Right forelimb (tissue), 1 donor: ENCODE measurements around the gene KCNQ1.

Experiments used
- DNase-seq: peaks from one replicate; pipeline ENCODE4 v3.0.0-alpha.2; 2018

Gene KCNQ1

DNA sequence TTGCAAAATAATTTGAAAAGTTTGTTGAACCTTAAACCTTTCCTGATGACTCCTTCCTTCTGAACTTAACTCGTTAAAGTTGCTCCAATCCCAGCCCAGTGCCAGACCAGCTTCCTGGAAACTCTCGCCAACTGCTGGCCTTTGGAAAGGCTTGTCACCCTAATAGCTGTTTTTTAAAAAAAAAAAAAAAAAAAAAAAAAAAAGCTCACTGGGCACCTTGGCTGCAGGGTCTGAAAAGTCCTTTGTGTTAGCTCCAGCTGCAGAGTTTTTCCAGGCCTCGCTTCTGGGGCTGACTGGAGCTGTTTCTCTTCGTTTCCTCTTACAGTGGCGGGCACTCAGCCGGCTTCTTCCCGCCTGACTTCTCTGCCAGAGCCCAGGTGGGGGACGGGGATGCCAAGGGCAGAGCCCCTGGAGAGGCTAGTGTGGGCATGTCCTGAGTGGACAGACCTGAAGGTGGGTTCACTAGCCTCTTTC, 229.9 kb downstream of the KCNQ1 start:
- peak; percentile 75 for DNase-seq

DNA sequence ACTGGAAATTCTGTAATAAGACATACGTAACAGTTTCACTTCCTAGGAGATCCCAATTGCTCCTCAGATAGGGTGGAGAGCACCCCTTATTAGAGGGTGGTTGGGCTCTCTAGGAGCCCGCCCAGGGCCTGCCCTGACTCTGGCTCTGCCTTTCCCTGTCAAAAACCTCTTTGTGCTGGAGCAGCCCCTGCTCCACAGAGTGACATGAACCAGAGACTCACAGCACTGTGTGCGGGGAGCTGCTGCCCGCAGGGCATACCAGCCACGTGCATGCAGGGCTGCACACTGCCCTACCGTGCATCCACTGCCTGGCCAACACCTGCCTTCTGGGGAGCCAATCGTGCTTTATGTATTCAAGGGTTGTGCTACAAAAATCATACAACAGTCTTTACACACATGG, 230.7 kb downstream of the KCNQ1 start:
- DNase-seq: peak; percentile 42

DNA sequence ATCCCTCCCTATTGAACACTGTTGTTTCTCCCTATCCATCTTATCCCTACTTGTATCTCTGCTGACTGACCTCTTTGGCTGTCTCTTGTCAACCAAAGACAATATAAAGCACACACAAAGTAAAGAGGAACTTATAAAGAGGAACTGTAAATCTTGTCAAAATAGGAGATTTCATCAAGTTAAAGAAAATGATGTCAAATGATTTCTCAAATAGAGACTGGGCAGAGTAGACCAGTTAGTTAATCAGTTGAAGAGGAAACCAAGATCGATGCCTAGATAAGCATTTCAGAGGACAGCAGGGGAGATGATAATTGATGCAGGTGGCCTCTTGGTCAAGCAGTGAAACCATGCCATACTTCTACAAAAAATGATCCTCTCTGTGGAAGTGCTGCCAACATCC, 232.3 kb downstream of the KCNQ1 start:
- DNase-seq: no peak

DNA sequence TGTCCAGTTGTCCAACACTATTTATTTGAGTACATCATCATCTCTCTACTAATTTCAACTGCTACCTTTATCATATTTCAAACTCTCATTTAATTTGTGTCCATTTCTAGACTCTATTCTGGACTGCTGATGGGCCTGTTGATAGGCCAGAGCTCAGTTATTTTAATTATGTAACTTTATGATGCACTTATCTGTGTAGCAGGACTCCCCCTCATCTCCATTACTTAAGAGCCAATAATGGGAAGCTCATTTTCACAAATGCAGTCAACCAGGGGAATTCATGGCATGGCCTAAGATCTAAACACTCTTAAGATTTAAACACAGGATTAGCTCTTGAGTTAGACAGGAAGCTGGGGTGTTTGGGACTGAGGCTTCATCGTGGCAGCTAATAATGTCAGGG, 233.6 kb downstream of the KCNQ1 start:
- DNase-seq: no peak

DNA sequence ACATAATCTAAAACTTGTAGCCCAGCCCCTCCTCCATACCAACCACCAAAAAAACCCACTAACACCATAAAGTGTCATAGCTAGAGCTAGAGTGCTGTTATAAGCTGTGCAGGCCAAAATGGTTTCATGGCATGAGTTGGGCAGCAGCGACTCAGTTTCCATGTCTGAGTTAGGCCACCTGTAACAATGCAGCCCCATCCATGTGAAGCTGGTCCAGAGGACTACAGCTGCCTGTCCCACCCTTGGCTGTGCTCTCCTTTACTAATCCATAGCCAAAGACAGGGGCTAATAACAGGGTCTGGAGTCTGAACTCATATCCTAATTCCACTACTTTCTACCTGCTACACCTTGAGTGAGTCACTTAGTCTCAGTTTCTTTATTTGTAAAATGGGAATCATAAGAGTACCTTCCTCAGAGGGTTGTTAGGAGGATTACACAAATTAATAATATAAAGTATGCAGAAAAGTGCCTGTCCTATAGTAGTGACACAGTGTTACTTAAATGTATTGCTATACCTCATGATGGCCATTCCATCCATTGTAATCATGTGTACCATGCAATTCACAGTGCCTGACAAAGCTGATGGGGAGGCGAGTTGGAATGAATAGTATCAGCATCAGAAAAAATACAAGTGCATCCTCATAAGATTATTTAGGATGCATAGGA, 234.3 kb downstream of the KCNQ1 start:
- no peak for DNase-seq

DNA sequence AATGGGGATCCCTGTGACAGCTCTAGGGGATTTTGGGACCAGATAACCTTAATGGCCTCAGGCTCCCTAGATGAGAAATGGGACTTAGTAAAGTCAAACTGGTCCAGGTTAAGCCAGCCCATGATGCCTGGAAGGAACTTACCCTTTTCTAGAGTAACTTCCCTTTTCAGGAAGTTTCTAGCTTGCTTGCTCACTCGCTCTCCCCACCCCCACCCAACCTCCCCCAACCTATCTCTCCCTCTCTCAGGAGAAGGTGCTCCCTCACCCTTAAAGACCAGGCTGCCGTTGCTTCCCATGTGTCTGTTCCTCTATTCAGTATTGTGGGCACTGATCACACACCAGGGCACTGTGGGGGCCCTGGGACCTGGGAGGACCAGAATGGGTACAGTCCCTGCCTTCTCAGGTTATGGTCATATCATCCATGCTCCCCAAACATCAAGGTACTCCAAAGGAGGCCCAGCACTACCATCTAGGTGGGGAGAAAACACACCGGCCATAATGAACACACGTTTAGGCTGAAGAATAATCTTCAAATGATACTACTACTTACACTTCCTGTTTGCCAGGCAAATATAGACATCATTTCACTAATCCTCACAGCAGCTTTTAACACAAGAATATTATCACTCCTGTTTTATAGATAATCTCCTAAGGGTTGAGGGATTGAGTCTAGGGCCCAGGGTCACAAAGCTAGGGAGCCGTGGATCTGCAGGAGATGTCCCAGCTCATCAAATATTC, 236.8 kb downstream of the KCNQ1 start:
- peak; percentile 25 for DNase-seq

DNA sequence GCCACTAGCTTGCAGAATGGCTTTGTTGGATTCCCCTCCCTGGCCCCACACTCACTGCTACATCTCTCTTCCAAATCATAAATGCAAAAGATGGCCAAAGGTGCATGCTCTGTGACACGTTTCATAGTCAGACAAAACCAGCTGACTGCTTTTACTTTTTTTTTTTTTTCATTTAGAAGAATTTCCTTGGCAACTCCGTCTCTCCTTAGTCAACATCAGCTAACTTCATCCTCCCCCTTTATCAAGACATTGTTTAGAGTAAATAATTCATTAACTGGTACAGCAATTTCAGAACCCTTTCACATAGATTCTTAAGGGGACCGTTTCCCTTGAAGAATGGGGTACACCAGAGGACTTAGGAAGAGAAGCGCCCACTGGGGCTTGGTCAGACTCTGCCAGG, 239.0 kb downstream of the KCNQ1 start:
- peak; percentile 27 for DNase-seq

DNA sequence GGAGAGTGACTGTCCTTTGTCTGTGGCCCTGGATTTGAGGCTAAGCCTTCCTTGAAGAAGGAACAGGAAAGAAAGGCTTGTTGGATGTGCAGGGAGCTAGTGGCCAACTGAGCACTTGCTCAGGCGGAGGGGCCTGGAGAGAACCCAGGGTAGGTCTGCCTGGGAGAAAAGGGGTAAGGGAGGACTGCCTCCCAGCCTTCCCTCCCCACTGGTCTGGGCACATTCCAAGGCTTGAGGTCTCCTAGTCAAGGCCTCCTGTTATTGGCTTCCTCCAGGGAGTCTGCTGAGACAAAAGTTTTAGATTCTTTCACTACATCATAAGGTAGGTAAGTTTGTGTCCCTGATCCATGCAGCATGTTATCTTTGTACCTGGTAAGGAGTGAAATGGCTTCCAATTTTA, 239.8 kb downstream of the KCNQ1 start:
- peak; percentile 37 for DNase-seq

DNA sequence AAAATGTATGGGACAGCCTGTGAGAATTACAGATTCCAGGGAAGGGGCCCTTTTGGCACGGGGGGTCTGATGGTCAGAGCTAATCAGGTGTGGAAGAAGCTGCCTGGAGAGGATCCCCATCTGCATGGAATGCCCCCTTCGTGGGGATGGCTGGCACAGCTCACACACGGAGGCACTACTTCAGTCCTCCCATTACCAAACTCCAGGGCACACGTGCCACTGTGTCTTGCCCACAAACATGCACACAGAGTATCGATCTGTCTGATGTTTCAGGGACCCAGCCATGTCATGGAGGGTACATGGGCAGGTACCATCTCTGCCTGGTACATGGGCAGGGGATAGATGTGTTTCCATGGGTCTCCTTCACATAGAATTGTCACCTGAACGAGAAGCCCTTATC, 240.2 kb downstream of the KCNQ1 start:
- no peak for DNase-seq

DNA sequence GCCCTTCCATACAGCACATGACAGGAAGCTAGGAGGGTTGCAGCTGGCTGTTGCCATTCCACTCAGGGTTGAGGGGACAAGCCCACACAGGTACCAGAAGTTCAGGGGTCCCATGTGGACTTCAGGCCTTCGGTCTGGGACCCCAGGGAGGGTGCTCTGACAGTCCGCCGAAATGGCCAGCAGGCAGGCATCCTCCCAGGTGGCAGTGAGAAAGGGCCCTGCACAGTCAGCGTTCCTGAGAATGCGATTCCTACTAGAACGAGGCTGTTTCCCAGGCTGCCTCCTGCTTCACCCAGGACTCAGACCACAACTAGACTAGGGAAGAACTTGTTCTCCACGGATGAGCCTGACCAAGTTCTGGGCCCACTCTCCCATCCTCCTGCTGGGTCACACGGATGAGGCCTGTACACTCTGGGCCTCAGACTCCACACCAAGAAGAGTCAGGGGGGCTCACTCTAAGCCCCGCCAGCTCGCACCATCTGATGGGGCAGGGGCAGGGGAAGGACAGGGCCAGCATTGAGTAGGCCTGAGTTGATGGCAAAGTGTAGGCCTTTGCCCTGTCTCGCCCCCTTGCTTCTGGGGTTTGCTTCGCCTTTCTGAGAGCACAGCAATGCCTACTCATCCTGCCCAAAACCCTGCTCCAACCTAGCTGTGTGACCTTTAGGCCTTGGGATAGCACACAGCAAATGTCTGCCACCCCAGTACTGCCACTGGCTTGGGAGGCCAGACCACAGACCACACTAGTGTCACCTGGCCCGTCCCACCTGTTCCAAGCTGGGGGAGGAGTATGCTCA, 241.0 kb downstream of the KCNQ1 start:
- DNase-seq: no peak

DNA sequence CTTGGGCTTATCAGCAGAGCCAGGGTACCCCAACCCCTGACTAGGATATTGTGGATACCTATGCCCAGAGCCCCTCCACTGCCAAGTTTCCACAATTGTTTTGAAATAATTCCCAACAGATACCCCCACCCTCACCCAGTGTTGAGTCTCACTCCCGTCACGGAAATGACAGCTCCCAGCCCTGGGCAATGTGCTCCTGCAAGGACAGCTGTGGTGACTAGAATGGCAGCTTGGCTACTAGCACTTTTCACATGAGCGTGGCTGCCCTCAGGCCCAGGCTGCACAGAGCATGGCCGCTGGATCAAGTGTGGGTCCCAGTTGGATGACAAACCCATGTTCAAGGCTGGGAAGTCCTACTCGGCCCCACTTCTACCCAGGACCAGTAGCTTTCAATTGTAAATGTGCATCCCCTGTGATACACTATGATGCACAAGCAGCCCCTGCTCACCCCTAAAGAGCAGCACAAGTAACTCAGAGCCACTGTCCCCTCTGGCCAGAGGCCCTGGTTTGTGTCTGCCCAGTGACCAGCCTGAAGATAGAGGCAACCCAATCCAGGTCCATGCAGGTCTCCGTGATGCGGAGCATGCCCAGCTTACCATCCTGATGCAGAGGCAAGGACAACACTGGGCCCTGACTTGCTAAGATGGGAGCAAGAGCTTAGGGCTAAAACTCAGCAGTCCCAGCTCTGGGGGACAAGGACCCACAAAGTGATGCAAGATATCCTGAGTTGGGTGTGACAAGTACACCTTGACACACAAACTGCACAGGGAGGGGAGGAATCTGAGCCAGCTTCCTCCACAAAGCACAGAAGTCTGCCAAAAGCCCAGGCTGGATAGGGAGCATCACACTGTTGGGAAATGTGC, 241.8 kb downstream of the KCNQ1 start:
- peak; percentile 33 for DNase-seq

DNA sequence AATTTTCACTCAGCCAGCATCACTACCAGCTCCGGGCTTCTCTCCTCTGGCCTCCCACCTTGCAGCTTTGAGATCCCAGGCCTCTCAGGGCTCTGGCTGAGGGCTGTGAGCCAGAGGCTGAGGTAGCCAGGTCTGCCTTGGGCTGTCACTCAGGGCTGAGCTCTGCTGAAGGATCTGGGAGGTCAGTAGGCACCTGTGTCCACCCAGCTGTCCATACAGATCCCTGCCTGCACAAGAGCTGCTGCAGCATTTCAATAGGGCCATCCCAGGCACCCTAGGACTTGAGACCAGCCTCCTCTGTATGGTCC, 242.4 kb downstream of the KCNQ1 start:
- DNase-seq: no peak

DNA sequence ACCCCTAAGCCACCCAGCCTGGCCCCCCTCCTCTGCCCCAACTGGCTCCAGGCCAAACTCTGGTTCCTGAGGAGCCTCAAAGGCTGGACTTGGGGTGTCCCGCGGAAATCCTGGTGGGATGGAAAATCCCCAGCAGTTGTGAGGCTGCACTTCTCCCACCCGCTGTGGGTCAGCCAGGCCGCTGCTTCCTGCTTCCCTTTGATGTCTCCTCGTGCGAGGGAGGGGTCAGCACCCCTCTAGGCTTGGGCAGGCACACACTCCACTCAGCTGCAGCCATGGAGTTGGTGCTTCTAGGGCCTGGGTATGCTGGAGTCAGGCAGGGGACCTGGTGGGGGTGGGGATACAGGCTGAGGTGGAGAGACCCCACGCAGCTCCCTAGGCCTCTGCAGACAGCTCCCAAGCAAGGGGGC, 243.0 kb downstream of the KCNQ1 start:
- no peak for DNase-seq

DNA sequence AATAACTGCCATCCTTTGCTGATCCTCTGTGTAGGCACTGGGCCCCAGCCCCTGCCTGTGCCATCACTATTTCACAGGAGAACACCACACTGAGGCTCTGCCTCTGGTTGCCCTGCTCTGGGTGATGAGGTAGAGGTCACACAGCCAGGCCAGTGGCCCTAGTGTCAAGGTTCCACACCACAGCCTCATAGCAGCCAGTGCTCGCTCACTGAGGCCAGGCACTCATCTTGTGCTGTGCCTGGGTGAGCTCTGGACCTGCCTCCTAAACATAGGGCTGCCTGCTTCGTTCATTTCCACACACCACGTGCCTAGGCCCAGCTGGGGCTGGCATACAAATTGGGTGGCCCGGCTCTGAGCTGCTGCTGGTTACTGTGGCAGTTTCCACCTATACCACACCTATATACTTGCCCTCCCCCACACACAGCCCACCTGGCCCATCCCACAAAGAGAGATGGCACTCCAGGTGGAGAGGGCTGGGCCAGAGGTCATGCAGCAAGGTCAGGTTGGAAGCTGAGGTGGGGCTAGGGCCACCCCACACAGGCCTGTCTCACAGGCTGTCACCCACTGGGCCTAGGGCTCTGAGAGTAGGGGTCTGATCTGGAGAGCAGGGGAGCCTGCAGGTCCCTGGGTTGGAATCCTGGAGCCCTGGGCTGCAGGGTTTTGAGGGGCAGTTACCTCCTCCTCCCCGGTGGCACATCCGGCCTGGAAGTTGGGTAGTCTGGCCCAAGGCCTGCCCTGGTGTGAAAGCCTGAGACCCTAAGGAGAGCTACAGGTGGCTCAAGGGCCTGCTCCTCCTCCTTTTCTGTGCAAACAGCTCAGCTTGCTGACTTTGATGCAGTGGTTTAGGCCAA, 243.8 kb downstream of the KCNQ1 start:
- peak; percentile 41 for DNase-seq

DNA sequence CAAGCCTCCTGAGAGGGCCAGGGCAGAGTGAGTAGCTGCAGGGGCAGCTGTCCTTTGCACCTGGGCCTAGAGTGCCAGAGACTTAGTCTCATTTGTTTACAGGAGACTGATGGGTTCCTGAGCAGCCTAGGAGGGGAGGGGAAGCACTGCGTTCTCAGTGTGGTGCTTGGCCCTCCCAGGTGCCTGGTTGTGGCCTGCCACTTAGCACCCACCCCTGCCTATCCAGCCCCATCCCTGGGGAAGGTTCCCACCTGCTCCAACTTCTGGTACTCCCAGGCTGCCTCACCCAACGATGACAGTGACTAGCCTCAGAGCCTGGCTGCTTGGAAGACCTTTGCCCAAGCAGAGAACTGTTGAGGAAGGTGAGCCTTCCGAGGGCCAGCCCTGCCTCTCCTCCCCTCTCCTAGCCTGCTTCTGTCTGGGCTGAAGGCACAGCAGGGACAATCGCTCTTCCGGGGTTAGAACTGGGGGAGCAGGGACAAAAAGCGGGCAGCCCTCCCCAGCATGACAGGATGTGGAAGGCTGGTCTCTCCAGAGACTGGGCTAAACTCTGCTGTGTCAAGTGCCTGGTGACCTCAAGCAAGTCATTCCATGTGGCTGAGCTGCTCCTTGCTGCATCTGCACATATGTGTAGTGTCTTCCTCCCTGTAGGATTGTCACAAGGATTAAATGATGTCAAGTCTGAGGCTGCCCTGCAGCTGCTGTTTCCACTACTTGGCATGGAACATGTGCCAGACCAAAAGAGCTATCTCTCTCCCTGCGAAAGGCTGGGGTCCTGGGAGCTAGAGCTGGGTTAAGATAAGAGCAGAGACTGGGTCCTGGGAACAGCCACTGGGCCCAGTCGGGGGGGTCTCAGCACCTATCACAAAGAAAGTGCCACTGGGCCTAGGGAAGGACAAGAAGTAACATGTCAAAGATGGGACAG, 245.1 kb downstream of the KCNQ1 start:
- peak; percentile 38 for DNase-seq

DNA sequence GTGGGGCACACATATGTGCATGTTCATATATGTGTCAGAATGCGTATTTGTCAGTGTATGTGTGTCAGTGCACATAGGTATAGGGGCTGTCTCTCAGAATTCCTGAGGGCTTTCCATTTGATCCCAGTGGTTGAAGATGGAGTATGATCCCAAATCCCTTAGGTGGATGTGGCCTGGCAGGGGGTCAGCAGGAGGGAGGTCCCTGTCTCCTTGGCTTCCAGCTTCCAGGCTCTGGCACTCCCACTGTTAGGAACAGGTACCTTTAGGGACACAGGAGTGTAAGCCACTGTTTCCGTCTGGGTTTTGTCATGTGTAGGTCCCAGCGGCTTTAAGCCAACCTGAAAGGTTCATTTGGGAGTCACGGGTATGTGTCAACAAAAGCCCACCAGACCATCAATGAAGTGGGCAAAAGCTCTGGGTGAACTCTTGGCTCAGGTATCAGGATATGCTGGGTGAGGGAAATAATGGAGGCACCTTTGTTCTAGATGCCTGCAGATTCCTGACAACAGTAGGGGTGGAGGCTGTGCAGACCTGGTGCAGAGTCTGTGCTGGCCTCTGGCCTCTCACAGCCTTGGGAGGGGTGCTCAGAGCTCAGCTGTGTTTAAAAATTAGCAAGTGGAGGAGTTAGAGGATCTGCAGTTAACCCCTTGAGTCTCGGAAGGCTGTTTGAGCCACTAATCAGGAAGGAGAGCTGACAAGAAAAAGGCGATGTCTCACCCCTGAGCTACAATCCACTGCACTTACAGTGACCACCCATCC, 246.0 kb downstream of the KCNQ1 start:
- DNase-seq: peak; percentile 30

DNA sequence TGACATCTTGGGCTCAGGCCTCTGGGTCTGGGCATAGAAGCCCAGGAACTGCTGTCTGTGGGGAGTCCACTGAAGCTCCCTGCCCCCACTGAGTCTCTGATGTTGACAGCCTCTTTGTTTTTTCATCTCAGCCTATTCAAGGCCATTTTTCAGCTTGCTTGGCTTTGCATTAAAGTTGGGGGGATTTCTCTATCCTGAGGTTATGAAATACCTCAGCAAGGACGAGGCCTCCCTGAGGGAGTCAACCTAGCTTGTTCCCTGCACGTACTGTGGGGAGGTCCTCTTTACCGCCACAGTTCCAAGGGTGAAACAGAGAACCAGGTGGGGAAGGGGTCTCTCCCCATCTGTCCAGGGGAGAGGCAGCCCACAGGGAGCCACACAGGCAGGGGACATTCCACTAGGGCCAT, 246.6 kb downstream of the KCNQ1 start:
- no peak for DNase-seq

DNA sequence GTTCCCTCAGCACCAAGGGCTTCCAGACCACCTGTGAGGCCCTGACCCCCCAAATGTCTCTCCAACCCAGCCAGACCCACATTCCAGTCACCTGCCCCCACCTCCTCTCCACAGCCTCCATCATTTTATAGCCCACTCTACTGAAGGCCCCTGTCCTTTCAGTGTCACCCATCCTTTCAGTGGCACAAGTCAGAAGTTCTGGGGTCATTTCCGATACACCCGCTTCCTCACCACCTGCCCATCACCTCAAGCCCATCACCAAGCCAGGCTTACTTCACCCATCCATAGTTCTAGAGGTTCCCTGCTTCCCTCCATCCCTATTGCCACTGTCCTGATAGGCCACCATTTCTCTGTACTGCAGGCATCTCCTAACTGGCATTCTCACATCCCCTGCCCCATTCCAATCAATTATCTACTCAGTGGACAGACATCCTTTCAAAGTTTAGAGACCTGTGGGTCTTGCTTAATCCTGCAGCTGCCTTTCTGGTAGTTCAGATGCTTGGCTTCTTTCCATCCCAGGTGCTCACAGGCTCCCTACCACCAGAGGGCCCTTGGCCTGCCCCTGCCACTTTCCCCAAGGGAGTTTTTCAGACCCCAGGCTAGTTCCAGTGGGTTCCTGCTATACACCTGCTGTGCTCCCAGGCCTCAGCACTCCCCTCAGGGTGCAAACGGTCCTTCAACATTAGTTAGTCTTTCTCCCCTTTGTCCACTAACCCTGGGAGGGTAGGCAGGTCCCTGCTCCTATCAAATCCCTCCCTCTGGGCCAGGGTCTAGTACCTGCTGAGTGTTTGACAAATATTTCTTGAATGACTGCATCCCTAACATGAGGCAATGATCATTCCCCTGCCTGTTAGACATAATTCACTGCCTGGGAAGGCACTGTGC, 247.4 kb downstream of the KCNQ1 start:
- peak; percentile 27 for DNase-seq
